ENCODE measurements around the gene ASB1. TPM values are rescaled to one million over a fixed set of nuclear protein-coding genes. Genes with fewer than 3 reads are reported as not detected.
"Not testable (repeated sequence)": the region's sequence is repeated elsewhere in the genome, so short reads cannot be mapped to it uniquely, and the experiment has no call there.

Gene ASB1
- total RNA-seq, 1 donor from 2014 or later, result 29.7 TPM

- no peak overlapping the region for H3K4me3 ChIP-seq (ENCODE audit: low read depth, low read length)
- TF ChIP-seq CTCF (conservative IDR thresholded peaks at IDR 0.05; ENCODE audit: low read depth, low read length), result no peak
- no peak for DNase-seq (ENCODE audit: low read depth)
Observed at GRCh38 chr2:238438856-238439849, 12.4 kb downstream of the ASB1 start.

DNA sequence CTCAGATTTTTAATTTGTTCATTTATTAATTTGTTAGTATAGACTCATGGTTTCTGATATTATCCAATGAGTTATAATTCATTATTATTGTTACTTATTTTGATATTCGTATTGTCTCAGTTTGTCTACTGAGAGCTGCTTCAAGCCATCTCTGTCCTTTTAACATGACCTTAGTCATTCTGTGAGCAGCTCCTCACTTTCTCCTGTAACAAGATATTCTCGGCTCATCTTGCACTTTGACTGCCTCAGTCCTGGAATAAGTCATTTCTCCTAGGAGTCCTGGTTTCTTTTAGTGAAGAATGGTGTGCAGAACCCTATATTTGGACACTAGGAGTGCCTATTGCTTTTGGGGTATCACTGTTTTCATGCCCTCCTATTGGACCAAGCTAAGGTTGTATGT lies 13.2 kb downstream of the ASB1 start:
- no peak for DNase-seq (ENCODE audit: low read depth)
- H3K4me3 ChIP-seq (ENCODE audit: low read depth, low read length), result no peak overlapping the region
- TF ChIP-seq CTCF (conservative IDR thresholded peaks at IDR 0.05; ENCODE audit: low read depth, low read length), result no peak

DNA sequence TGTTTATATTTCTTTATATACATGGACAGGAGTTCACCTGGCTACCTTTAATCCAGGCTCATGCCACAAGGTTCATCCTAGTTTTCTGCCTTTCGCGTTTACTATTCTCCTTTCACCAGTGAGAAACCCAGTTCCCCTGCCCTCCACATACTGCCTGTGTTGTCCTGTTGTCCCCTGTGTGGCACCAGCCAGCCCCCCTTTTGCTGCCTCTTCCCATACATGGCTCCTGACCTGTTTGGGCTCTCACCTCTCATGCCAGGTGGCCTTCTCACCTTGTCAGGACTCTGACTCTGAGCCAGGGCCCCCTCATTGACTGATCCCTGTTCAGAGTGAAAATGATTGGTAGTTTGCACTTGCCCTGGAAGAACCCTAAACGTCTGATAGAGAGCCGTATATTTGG lies 13.6 kb downstream of the ASB1 start:
- no peak overlapping the region for H3K4me3 ChIP-seq (ENCODE audit: low read depth, low read length)
- no peak for TF ChIP-seq CTCF (conservative IDR thresholded peaks at IDR 0.05; ENCODE audit: low read depth, low read length)
- no peak for DNase-seq (ENCODE audit: low read depth)

DNA sequence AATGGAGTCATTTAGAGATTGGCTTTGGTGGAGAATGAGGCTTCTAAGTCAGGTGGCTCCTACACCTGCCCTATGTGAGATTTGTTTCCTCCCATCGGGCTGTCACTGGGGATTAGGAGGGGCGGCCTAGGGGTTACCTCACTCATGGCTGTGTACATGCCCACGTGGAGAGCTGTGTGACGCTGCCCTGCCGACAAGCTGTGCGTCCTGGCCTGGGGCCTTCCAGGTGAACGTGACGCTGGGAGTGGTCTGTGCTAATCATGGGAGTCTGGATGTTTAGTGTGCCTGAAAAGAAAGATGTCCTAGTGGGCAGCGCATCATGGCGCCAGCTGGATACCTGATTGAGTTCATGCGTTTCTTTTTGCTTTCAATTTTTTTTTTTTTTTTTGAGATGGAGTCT lies 14.0 kb downstream of the ASB1 start:
- DNase-seq (ENCODE audit: low read depth), result no peak
- H3K4me3 ChIP-seq (ENCODE audit: low read depth, low read length), result no peak overlapping the region
- no peak for TF ChIP-seq CTCF (conservative IDR thresholded peaks at IDR 0.05; ENCODE audit: low read depth, low read length)

DNA sequence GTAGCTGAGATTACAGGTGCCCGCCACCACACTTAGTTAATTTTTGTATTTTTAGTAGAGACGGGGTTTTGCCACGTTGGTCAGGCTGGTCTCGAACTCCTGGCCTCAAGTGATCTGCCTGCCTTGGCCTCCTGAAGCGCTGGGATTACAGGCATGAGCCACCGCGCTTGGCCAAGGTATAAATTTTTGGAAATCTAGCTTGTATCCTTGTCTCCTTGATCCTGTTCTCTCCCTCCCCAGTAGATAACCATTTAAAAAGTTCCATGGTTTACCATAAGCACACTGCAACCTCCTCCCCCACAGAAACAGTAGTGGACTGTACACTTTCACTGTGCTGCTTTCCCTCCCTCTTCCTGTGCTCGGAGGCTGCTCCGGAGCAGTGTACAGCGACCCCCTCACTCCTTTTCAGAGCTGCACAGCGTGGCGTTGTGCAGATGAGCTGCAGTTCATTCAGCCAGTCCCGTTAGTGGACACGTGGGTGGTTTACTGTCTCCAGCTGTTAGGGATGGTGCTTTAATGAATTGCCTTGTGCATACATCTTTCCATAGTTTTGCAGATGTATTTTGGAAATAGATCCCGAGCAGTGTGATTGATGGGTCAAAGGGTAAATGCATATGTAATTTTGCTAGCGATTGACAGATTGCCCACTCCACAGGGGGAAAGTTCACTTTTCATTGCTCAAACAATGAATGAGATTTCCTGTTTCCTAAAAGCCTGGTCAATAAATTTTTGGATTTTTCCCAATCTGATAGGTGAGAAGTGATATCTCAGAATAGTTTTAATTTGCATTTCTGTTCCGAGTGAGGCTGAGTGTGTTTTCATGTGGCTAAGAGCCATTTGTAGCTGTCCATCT lies 14.8 kb downstream of the ASB1 start:
- no peak for TF ChIP-seq CTCF (conservative IDR thresholded peaks at IDR 0.05; ENCODE audit: low read depth, low read length)
- no peak for DNase-seq (ENCODE audit: low read depth)
- no peak overlapping the region for H3K4me3 ChIP-seq (ENCODE audit: low read depth, low read length)

GRCh38 chr2:238442257-238442656 lies 15.5 kb downstream of the ASB1 start:
- H3K4me3 ChIP-seq (ENCODE audit: low read depth, low read length); DNase-seq (ENCODE audit: low read depth): not testable (repeated sequence)

DNA sequence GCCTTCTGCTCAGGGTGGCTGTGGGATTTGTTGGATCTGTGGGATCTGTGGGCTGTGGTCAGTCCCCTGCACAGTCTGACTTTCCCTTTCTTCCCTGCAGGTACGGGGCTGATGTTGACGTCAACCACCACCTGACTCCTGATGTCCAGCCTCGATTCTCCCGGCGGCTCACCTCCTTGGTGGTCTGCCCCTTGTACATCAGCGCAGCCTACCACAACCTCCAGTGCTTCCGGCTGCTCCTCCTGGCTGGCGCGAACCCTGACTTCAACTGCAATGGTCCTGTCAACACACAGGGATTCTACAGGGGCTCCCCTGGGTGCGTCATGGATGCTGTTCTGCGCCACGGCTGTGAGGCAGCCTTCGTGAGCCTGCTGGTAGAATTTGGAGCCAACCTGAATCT lies 17.5 kb downstream of the ASB1 start:
- no peak overlapping the region for H3K4me3 ChIP-seq (ENCODE audit: low read depth, low read length)
- DNase-seq (ENCODE audit: low read depth), result no peak
- no peak for TF ChIP-seq CTCF (conservative IDR thresholded peaks at IDR 0.05; ENCODE audit: low read depth, low read length)

All from epithelial cell of proximal tubule (primary cell).